KMS-11 (cell line): Measurements from ENCODE around the gene SNX17.
"Not testable (repeated sequence)": the region's sequence is repeated elsewhere in the genome, so short reads cannot be mapped to it uniquely, and the experiment has no call there.

Experiments
- H2AFZ ChIP-seq: fragments of 200-600 bp; sonication (generic); 2 replicates; pipeline ENCODE4 v1.6.1; 2016; ENCODE audit warnings: antibody characterized with exemption, mixed run types, low read depth
- H3K27ac ChIP-seq: fragments of 200-600 bp; sonication (generic); 2 replicates; pipeline ENCODE4 v1.6.1; 2016; ENCODE audit warnings: mild to moderate bottlenecking, mixed run types
- H3K27me3 ChIP-seq: fragments of 200-600 bp; sonication (generic); 2 replicates; pipeline ENCODE4 v1.6.1; 2017; ENCODE audit warnings: mild to moderate bottlenecking, low read depth, mixed run types, moderate library complexity; ENCODE audit not compliant: insufficient read depth
- H3K36me3 ChIP-seq: fragments of 200-600 bp; sonication (generic); 2 replicates; pipeline ENCODE4 v1.6.1; 2017; ENCODE audit warnings: mild to moderate bottlenecking, mixed run types; ENCODE audit not compliant: insufficient read depth
- H3K4me1 ChIP-seq: fragments of 200-600 bp; sonication (generic); 2 replicates; pipeline ENCODE4 v1.6.1; 2016; ENCODE audit warnings: mild to moderate bottlenecking, low read depth, mixed run types; ENCODE audit not compliant: poor library complexity, severe bottlenecking
- H3K4me2 ChIP-seq: fragments of 200-600 bp; sonication (generic); 2 replicates; pipeline ENCODE4 v1.7.0; 2016; ENCODE audit warnings: mild to moderate bottlenecking, mixed run types
- H3K4me3 ChIP-seq: fragments of 200-600 bp; sonication (generic); IDR thresholded peaks from 2 replicates; pipeline ENCODE4 v1.6.1; 2017; ENCODE audit warnings: low read depth, low read length, mixed read lengths; ENCODE audit not compliant: insufficient read depth
- H3K79me2 ChIP-seq: fragments of 200-600 bp; sonication (generic); 2 replicates; pipeline ENCODE4 v1.6.1; 2016; ENCODE audit warnings: low read depth, mixed run types; ENCODE audit not compliant: insufficient read depth
- H3K9ac ChIP-seq: fragments of 200-600 bp; sonication (generic); 2 replicates; pipeline ENCODE4 v1.6.1; 2016; ENCODE audit warnings: mild to moderate bottlenecking, mixed run types
- H4K20me1 ChIP-seq: fragments of 200-600 bp; sonication (generic); 2 replicates; pipeline ENCODE4 v1.6.1; 2016; ENCODE audit warnings: mild to moderate bottlenecking, mixed run types; ENCODE audit not compliant: insufficient read depth
- CTCF ChIP-seq: fragments of 200-600 bp; sonication (generic); conservative IDR thresholded peaks from 2 replicates; pipeline ENCODE4 v1.6.1; 2017; ENCODE audit warnings: low read depth, mild to moderate bottlenecking, antibody characterized with exemption, low read length, moderate library complexity, mixed read lengths

The SNX17 gene

GRCh38 chr2:27336173-27336572, 34.2 kb upstream of the SNX17 start:
- Histone ChIP-seq H2AFZ (no peak overlapping the region), H3K36me3 (peaks cover 7% of the 10 kb centered on the region; the same call in 1 of the 2 replicates), H3K4me3 (no peak overlapping the region), H3K4me1 (no peaks in the 10 kb centered on the region), H3K79me2 (no peaks in the 10 kb centered on the region), H3K27ac (no peak overlapping the region), H4K20me1 (no peaks in the 10 kb centered on the region), H3K9ac (no peak overlapping the region), H3K27me3 (no peaks in the 10 kb centered on the region), H3K4me2 (no peak overlapping the region)
- no peak for TF ChIP-seq CTCF

GRCh38 chr2:27347641-27348040, 22.8 kb upstream of the SNX17 start:
- no peak overlapping the region for H3K4me2 ChIP-seq
- H3K27ac ChIP-seq, result no peak overlapping the region
- no peak overlapping the region for H2AFZ ChIP-seq
- peaks cover 33% of the 10 kb centered on the region for H3K4me1 ChIP-seq
- H3K4me3 ChIP-seq, result no peak overlapping the region
- H3K9ac ChIP-seq, result no peak overlapping the region
- 0 out of 2 replicates have a peak, but pooled peaks cover 9% of the 10 kb centered on the region for H4K20me1 ChIP-seq
- peaks cover 79% of the 10 kb centered on the region for H3K79me2 ChIP-seq
- no peaks in the 10 kb centered on the region for H3K27me3 ChIP-seq
- no peaks in the 10 kb centered on the region; the same call in 1 of the 2 replicates for H3K36me3 ChIP-seq
- TF ChIP-seq CTCF, result no peak

DNA sequence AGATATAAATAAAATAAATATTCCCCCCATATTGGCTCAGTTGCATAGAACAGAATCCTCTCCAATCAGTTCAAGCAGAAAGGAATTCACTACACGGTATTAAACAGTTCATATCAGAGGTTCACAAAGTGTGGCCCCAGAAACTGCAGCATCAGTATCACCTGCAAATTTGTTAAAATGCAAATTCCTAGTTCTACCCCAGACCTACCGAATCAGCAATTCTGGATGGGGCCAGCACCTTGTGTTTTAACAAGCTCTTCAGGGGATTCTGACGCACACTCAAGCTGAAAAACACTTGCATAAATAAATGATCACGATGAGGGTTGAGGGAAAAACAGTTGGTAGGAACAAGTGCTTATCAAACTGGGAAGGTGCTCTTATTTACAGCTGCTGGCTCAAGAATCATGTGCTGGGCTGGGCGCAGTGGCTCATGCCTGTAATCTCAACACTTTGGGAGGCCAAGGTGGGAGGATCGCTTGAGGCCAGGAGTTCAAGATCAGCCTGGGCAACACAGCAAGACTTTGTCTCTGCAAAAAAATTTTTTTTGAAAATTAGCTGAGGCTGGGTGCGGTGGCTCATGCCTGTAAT, 20.2 kb upstream of the SNX17 start:
- Histone ChIP-seq H3K4me1 (peaks cover 54% of the 10 kb centered on the region), H3K4me3 (no peak overlapping the region), H3K27me3 (no peaks in the 10 kb centered on the region), H3K9ac (0 out of 2 replicates have a peak overlapping the region, but pooled peaks have one; percentile 6), H3K36me3 (no peaks in the 10 kb centered on the region), H2AFZ (no peak overlapping the region), H4K20me1 (0 out of 2 replicates have a peak, but pooled peaks cover 9% of the 10 kb centered on the region), H3K79me2 (peaks cover 93% of the 10 kb centered on the region), H3K4me2 (peak overlapping the region; percentile 48), H3K27ac (peak overlapping the region; percentile 44; the same call in 1 of the 2 replicates)
- no peak for TF ChIP-seq CTCF

DNA sequence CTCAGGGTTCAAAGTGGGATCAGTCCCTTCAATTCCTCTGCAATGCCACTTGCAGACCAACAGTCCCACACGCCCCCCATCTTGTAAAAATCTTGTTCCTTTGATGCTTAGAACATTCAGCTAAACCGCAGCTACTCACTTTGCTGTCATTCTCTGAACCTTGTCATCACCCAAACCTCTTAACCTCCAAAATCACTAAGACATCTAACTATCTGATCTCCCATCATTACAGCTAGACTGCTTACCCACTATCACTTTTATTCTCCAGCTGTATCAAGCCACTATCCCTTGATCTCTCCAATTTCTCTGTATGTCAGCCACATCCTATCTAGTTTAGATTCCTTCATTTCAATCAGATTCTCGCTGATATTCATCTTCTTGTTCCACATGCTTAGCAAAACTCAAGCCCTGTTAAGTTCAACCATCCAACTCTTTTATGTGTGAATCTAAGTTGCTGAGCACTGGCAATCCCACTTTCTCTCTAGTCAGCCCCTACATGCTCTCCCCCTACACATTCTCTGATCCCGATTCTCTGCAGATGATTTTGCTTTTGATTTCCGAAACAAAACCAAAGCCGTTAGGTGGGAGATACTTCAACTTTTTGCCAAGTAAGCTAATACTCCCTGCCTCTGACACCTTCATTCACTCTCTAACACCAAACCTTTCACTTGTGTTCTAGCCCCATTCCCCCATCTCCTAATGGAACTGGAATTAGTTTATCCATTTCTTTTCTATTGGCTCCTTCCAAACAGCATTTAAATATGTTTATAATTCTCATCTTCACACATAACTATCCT, 18.4 kb upstream of the SNX17 start:
- Histone ChIP-seq H3K4me1 (peaks cover 55% of the 10 kb centered on the region), H3K27ac (no peak overlapping the region), H3K4me2 (peak overlapping the region; percentile 3; the same call in 1 of the 2 replicates), H3K79me2 (peaks cover 88% of the 10 kb centered on the region), H3K36me3 (no peaks in the 10 kb centered on the region), H3K4me3 (no peak overlapping the region), H3K27me3 (no peaks in the 10 kb centered on the region), H3K9ac (no peak overlapping the region), H4K20me1 (0 out of 2 replicates have a peak, but pooled peaks cover 9% of the 10 kb centered on the region), H2AFZ (no peak overlapping the region)
- TF ChIP-seq CTCF, result no peak

GRCh38 chr2:27353386-27353761, 17.0 kb upstream of the SNX17 start:
- not testable (repeated sequence) for H3K4me3 ChIP-seq, H3K4me2 ChIP-seq, H2AFZ ChIP-seq, H3K27me3 ChIP-seq, H3K27ac ChIP-seq, H4K20me1 ChIP-seq, H3K36me3 ChIP-seq, H3K9ac ChIP-seq
- Histone ChIP-seq H3K4me1 (peaks cover 63% of the 10 kb centered on the region), H3K79me2 (peaks cover 88% of the 10 kb centered on the region)
